ENCODE results near the gene AGAP1.

Gene AGAP1

DNA sequence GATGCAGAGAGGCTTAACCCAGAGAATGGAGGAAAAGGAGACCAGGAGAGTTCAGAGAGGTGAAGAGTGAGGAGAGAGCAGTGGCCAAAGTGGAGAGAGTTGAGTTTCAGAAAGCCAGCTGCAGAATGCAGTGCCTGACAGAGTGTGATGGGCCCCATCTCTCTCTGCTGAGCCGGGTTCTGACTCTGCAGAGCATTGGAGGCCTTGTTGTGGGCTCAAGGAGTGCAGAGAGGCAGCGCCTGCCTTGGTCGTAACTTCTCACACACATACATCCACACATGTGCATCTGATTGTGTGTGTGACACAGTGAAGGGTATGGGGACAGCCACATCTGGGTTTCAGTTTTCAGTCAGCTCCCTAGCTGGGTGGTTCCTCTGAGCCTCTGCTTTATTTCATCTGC, 58.8 kb downstream of the AGAP1 start:
- DNase-seq, result no peak

DNA sequence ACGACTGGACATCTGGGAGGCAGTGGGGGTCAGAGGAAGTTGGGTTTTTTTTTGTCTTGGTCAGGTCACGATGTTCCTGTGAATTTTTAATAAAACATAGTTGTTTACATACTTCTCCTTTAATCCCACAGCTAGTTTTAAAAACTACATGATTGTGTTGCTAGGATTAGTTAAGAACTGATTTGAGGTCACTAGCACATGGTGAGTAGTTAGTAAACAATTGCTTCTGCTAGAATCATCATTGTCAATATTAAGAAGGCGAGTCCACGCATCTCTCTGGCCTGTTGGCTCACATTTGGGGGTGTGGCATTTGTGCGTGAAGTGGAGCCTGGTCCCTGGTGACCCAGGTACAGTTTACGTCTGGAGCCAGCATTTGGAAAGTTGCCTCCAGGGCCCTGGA, 59.4 kb downstream of the AGAP1 start:
- no peak for DNase-seq

DNA sequence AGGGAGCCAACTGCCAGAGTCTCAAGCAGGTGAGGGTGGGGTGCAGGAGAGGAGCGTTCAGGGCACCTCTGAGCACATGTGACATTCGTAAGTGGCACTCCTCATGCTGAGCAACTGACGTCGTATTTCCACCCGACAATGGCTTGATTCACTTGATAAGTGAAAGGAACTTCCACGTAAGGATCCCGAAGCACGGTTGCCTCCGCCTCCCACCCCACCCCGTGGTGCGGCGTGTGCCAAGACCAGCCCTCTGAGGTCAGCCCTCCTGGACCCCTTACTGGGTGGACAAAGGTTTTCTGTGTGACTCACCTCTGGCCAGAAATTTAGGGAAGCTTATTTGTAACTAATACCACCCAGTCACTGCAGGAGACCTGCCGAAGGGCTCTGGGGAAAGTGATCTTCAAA, 59.9 kb downstream of the AGAP1 start:
- DNase-seq, result no peak

DNA sequence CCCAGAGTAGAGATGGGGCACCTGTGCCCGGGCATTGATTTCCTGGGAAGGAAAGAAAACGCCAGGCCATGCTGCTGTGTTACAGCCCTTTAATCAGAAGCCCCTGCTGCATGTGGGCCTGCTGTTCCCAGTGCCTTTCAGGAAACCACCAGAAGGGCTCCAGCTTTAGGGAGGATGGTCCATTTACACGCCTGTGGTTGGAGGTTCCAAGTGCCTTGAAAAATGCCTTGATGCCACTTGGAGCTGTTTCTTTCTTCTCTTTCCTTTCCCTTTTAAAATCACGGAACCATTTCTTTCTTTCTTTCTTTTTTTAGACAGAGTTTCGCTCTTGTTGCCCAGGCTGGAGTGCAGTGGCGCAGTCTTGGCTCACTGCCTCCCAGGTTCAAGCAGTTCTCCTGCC, 60.5 kb downstream of the AGAP1 start:
- DNase-seq, result no peak

DNA sequence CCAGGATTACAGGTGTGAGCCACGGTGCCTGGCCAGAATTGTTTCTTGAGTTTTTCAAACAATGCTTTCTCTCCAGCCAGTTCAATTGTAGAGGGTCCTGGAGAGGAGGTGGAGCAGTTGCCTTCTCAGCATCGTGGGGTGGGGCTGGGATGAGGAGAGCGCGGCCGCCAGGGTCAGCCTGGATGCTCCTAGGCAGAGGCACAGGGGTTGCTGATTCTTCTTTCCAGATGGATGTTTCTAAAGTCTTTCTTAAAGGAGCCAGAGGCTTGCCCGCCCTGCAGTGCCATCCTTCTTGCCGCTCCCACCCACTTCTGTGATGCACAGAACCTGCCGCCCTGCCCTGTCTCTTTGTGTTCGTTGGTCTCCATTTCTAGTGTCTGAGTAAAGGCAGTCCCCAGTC, 61.1 kb downstream of the AGAP1 start:
- no peak for DNase-seq

DNA sequence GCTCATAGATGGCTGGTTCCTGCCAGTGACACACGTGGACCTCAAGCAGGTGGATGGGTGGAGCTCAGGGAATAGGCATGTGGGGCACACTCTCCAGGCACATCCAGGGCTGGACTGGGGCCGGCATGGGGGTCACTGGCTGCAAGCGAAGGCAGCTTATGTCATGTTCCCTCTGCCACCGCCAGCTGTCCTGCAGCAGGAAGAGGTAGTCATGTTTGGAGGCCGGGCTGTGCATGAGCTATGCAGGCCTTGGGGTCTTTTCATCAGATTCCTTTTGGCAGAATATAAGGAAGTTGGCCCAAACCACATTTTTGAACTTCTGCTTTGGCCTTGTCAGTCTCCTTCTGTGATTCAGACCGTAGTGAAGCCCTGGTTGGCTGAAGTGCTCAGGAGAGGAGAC, 61.5 kb downstream of the AGAP1 start:
- no peak for DNase-seq

DNA sequence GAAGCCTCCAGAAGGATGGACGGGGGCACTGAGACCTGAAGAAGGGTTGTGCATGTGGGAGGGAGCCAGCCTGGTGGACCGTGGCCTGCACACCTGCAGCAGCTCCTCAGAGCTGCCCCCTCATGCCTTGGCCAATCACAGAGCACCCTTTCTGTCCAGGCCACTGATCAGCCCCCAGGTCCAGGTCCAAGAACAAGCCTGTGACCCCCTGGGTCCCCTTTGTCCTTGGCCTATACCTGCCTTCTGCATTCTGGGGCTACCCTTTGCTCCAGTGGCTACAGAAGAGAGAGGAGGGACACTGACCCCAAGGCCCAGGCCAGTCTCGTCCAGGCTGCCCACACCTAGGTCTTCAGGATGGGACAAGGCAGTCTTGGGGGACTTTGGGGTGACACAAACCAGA, 62.2 kb downstream of the AGAP1 start:
- no peak for DNase-seq

DNA sequence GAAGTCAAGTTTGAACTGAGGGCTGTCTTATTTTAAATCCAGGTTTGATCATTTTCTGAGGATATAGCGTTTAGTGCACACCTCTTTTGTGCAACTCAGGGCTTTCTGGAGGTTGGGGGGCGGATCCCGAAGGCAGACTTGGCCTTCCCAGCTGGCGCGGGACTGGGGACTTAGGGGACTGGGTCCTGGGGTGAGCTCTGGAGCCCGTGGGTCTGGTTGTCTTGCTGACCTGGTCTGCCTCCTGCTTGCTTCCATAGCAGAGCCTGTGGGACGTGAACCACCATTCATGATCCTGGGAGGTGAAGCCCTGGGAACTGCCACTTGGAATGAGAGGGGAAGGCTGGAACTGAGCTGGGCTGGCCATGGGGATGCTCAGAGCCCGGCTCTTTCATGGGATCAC, 63.1 kb downstream of the AGAP1 start:
- no peak for DNase-seq

DNA sequence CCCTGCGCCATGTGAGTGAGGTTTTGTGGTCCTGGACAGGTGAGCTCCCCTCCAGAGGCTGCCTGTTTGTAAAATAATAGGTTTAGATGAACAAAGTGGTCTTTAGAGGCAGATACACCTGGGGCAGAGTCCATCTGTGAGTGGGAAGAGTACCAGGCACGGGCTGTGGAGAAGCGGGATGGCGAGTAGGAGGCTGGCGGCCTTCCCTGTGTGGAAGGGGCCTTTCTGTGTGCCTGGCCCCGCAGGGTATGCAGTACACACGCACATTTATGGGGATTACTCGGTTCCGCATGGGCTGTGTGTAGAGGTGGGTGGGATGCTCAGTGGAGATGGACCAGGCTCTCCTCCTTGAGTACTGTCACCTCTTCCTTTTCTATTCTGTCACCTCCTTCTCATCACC, 64.1 kb downstream of the AGAP1 start:
- DNase-seq, result no peak

DNA sequence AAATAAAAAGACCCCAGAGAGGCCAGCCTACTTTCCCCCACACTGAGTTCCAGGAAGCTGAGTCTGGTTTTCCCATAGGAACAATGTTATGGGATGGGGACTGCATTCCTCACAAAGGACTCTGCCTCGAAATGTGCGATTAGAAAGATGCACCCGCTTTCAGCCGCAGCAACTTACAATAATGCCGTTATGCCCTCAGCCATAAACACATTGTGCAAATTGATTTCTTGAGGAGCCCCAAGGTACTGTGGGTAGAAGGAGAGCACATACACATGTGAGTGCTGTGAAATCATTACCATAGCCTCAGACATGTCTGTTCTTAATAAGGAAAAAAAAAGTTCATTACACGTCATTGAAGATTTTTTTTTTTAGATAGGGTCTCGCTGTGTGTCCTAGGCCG, 64.7 kb downstream of the AGAP1 start:
- no peak for DNase-seq

DNA sequence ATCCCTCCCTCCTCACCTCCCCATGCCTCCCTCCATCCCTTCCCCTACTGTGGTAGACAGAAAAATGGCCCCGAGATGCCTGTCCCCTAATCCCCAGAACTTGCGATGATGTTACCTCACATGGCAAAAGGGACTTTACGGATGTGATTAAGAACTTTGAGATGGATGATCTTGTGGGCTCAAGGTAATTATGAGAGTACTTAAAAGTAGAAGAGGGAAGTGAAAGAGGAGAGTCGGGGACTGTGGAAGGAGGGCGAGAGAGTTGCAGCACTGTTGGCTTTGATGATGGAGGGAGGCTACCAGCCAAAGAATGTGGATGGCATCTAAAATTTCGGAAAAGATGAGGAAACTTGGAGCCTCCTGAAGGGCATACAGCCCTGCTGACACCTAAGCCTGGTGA, 66.5 kb downstream of the AGAP1 start:
- DNase-seq, result no peak

DNA sequence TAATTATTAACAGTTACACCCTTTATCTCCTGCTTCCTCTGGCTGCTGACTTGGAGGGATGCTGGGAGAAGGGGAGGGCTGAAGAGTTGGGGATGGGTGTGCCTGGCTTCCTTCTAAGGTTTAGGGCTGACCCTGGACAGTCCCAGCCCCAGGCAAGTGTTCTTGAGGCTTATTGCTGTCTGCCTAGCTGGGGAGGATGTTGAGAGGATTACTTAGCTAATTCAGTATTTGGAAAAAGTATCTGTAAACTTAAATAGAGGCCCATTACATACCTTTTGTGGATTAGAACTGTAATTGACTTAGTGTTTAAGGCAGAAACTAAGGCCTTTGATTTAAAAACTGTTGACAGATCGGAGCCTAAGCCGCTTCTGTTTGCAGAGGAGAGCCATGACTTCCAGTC, 67.6 kb downstream of the AGAP1 start:
- no peak for DNase-seq

DNA sequence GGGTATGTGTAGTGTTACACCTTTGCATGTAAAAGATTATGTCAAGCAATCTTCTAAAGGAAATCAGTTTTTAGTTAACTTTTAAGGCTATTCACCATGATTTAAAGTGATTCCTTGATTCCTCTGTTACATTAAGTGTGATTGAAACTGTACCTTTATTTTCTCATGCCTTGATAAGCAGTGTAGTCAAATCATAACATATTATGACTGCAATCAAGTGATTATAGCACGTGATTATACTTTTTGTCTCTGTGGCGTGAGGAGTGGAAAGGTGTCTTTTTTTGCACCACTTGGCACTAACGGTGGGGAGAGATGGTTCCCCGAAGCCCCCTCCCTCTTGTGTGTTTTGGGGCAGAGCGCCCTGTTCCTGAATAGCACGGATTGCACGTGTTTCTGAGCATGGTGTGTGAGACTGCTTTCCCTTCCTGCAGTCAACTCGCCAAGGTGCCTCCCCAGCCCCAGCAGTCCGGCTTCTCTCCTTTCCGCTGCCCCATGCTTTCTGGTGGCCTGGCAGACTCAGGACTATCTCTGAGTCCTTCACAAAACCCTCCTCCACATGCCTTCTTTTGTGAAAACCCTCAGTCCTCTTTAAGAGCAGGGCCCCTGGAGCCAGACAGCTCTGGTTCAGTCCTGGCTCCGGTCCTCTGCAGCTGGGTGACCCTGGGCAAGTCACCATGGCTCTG, 68.4 kb downstream of the AGAP1 start:
- no peak for DNase-seq

DNA sequence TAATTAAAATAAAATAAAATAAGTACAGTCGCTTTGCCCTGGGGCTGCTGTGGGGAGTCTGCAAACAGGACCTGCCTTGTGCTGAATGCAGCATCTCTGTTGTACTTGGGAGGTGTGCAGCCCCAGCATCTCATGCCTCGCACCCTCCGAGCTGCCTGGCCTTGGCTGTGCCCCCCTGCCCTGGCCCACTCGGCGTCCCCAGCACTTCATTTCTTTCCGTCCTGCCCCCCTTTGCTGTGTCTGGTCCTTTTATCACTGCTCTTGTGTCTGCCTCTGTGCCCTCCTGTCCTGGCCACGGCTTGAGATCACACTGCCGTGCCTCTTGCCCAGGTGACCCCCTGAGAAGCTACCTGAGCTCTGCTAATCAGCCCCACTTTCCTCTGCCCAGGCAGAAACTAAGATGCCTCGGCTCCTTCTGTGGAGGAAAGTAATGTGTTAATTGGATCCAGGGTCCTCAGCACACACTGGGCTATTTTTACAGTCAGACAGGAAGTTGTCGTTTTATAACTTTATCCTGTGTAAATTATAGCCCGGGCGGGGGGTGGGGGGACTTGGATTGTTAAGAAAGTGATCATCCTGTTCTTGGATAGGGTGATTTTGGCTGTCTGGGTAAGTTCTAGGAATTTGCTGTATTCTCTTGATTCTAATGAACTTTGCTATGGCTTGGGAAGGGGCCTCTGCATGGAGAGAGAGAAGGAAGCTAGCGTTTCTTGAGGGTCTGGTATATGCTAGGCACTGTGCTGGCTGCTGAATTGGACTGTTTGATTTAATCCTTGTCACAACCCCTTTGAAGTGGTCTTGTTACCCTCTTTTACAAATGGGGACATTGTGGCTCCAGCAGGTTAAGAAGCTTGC, 69.4 kb downstream of the AGAP1 start:
- DNase-seq, result no peak

DNA sequence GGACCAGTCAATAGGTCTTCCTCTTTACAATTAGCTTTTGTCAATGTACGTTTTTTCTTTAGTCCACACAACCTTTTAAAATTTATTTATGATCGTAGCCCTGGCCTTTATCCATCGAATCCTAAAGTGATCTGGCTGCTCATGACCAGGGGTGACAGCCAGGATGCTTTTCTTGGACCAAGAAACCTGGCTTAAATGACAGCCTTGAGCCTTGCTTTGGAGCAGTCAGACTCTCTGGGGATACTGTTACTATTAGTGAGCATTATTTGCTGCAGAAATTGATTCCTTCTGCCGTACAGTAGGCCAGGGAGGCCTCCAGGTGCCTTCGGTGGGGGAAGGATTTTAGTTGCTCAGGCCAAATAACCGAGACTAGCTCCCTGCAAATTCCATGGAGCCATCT, 70.2 kb downstream of the AGAP1 start:
- no peak for DNase-seq

DNA sequence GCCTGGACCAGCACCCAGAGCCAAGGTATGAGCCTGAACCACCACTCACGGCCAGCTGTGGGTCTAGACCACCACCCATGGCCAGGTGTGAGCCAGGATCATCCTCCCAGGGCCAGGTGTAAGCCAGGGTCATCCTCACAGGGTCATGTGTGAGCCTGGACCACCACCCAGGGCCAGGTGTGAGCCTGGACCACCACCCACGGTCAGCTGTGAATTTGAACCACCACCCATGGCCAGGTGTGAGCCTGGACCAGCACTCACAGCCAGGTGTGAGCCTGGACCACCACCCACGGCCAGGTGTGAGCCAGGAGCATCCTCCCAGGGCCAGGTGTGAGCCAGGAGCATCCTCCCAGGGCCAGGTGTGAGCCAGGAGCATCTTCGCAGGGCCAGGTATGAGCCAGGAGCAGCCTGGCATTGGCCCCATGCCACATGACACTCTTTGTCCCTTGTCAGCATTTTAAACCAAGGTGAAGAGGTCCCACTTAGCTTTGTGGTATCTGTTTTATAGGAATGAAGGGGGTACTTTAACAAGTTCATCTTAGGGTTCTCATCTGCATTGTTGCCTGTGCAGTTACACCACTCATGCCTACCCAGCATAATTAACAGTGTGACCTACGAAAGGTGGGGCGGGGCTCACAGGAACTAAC, 71.2 kb downstream of the AGAP1 start:
- no peak for DNase-seq

DNA sequence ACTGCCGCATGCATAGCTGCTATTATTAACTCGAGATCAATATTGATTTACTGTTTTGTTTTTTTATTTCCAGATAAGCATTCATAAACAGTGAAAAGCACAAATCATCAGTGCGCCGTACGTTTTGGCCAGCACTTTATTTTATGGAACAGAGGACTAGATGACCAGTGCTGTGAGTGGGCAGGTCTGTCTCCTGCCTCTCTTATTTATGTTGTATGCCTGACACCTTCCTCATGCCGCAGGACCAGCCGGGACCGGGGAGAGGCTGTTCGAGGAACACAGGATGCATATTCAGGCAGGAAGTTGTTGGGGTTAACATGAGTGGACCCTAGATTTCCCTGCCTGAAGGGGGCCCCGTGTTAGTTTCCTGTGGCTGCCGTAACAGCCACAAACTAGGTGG, 72.6 kb downstream of the AGAP1 start:
- DNase-seq, result no peak

DNA sequence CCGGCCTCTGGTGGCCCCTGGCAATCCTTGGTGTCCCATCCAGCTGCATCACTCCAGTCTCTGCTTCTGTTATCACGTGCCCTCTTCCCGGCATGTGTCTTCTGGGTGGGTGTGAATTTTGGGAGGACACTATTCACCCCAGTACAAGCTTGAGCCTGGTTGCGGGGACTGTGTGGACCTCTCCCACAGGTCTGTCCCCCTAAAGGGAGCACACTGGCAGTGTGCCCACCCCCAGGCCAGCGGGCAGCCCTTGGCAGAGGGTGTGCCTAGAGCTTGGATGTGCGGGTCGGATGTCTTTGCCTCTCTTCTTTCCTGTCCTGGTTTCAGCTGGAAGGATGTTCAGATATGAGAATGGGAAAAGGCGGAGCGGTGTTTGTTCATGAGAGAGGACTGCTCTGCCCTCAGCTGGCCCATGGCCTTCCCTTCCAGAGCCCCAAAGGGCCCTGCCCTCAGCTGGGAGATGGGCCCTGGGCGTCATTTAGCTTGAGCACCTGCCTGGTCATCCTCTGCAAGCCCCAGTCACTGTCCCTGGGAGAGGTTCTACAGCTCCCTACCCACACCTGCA, 73.2 kb downstream of the AGAP1 start:
- DNase-seq, result no peak

DNA sequence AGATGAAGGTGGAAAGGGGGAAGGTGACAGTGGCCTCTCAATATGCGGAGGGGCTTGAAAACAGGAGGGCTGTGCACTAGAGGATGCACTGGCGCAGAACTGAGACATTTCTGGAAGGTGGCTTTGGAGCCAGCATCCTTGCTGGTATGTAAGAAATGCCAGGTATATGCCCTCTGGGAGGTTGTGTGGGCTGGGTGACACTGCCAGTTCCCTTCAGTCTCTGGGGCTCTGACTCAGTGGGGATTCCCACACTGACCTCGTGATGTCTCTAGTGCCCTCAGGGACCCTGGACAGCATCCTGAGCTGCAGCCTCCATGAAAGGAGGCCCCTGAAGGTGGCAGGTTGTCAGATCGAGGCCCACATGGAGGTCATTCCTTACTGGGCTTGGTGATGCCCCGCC, 74.0 kb downstream of the AGAP1 start:
- DNase-seq, result no peak

DNA sequence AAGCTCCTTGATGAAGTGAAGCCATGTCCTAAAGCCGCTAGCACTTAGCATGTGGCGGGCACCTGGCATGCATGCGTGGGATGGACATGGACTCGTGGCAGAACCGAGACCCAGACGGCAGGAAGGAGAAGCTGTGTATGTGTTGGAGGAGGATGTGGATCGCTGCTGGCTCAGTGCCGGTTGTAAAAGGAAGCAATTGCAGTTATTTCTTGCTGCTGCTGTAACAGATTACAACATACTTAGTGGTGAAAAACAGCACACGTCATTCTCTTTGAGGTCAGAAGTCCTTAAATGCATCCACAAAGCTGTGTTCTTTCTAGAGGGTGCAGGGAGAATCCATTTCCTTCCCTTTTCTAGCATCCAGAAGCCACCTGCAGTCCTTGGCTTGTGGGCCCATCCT, 74.6 kb downstream of the AGAP1 start:
- no peak for DNase-seq

DNA sequence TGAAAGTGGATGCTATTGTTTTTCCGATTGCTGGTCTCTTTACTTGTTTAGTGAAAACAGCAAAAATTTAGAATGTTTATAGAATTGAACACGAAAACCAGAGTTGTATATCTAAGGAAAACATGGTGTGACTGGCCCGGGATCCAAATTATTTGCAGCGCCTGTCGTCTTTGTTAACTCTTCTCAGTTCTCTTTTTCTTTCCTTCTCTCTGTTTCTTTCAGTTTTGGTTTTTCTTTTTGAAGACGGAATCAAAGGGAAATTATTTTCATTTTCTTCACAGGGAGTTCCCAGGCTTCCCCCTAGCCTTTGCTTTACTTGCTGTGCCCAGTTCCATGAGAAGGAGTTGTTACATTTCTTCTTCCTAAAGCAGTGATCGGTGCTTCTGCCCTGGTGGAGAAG, 76.0 kb downstream of the AGAP1 start:
- no peak for DNase-seq

DNA sequence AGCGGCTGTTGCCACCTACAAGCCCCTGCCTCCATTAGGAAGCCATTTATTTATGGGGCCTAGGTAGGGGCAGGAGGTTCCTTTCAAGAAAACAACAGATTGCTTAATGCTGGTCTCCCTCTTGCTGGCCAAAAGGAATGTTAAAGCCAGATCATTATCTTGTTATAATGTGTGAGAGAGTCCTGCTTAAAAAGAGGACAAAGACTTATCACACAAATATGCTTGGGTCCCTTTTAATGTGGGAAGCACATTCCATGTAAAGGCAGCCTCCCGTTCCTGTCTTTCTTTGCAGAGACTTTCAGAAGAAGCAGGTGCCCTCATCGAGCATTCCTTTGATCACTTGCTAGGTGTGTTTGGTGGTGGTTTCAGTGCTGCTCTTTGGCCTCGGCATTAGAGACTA, 76.4 kb downstream of the AGAP1 start:
- no peak for DNase-seq

DNA sequence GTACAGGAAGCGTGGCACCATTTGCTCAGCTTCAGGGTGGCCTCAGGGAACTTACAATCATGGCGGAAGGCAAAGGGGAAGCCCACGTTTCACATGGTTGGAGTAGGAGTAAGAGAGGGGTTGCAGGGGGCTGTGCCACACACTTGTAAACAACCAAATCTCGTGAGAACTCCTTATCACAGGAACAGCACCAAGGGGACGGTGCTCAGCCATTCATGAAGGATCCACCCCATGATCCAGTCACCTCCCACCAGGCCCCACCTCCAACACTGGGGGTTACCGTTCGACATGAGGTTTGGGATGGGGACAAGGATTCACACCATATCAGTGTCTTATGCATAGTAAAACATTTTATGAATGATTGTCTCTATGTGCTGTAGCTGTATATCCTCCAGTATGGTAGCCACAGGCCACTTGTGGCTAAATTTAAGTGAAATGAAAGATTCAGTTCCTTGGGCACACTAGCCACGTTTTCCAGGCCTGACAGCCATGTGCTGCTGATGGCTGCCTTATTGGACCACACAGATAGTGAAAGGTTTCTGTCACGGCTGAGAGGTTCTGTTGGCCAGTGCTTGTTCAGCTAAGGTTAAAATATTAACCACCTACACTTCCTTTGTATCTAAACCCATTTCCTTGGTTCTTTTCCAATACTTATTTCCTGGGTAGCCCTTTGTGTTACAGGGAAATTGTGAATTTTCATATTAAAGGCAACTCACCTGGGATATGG, 77.3 kb downstream of the AGAP1 start:
- no peak for DNase-seq
